ENCODE measurements around the gene HYAL3. TPM values are rescaled to one million over a fixed set of nuclear protein-coding genes. Genes with fewer than 3 reads are reported as not detected.

The HYAL3 gene
- total and polyA plus RNA-seq, 8 donors, result 0.46 to 2.1 (median 0.77) TPM

DNA sequence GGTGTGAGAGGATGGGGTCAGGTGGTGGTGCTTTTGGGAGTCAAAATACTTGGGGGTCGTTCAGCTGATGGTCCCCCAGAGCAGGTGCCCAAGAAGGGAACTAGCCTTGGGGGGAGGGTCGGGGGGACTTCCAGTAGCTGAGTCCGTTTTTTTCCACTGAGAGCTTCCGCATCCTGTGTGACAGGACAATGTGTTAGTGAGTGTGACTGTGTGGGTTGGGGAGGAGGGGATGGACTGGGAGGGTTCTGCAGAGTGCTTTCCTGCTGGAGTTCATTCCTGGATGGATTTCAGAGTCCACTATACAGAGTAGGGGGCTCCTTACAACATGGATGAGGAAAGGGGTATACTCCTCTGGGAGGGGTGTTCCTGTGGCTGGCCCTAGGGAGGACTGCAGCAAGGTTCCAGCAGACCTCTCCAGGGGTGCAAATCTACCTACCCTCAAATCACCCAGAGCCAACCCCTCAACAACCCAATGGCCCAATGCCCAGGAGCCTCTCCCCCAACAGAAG, 23.9 kb upstream of the HYAL3 start:
- TF ChIP-seq, protein P1, sequence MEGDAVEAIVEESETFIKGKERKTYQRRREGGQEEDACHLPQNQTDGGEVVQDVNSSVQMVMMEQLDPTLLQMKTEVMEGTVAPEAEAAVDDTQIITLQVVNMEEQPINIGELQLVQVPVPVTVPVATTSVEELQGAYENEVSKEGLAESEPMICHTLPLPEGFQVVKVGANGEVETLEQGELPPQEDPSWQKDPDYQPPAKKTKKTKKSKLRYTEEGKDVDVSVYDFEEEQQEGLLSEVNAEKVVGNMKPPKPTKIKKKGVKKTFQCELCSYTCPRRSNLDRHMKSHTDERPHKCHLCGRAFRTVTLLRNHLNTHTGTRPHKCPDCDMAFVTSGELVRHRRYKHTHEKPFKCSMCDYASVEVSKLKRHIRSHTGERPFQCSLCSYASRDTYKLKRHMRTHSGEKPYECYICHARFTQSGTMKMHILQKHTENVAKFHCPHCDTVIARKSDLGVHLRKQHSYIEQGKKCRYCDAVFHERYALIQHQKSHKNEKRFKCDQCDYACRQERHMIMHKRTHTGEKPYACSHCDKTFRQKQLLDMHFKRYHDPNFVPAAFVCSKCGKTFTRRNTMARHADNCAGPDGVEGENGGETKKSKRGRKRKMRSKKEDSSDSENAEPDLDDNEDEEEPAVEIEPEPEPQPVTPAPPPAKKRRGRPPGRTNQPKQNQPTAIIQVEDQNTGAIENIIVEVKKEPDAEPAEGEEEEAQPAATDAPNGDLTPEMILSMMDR (IDR thresholded peaks at IDR 0.05), result no peak
- ATAC-seq, result no peak

DNA sequence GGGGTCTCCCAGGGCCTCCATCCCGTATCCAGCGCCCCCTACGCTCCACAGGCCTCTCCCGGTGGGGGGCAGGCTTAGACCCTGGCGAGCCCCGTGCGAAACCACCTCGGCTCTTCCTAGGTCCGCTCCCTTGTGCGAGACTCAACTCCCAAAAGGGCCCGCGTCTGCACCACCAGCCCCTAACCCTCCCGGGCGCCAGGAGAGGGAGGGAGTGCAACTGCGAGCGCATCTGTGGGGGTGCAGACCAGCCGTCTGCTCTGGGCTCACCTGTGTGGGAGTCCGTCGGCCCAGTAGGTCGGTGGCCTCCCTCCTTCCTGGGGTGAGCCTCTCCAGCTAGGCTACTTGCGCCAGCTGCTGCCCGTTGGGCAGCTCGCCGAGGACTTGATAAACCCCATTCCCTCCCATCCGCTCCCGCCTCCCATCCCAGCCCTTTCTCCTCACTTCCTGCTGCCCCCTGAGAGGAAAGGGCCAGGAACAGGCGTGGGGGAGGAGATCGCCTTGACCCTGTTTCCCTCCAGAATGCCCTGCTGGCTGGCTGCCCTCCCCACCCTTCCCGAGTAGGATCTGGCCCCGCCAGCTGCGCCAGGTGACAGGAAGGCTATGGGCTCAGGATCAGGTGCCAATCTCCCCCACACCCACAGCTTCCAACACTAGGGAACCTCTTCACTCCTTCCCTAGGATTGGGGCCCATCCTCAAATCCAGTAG, 23.3 kb upstream of the HYAL3 start, which contains the start of gene HYAL2:
Gene HYAL2 (minus strand): TSS at position 360 of the 706 bp plus-strand sequence. CDS start 2,256 bp downstream, outside the sequence.
- Histone ChIP-seq H3K9me3 (no peaks in the 10 kb centered on the region), H3K27me3 (no peaks in the 10 kb centered on the region), H3K27ac (peak within 1 kb of the TSS; percentile 88 to 98 (median 96)), H3K36me3 (peaks cover 0 to 8% (median 0%) of the 10 kb centered on the region in 3 donors), H3K4me3 (peak within 1 kb of the TSS; percentile 51 to 94 (median 81)), H3K4me1 (peaks cover 13 to 29% (median 22%) of the 10 kb centered on the region in 3 donors)
- FAIRE-seq, result no peak
- intact Hi-C loops (cut with DNase I), result loop anchor here in 1 of 3 donors (10.0 kb wide), 1 partner anchor 68 kb away; no protein-coding TSS in a partner anchor
- no peak for ATAC-seq
- DNase-seq, result peak in 4 of 6 donors; percentile 50 to 79 (median 60)
- TF ChIP-seq, protein P1 (IDR thresholded peaks at IDR 0.05), result no peak
- 31 to 37% methylated on average over 28 to 31 of the region's 31 CpGs for WGBS, 2 donors

More for the DNA sequence above, 23.9 kb upstream of the HYAL3 start:
- Histone ChIP-seq H3K4me1 (peaks cover 13 to 29% (median 22%) of the 10 kb centered on the region in 3 donors), H3K27me3 (no peaks in the 10 kb centered on the region), H3K36me3 (peaks cover 0 to 8% (median 0%) of the 10 kb centered on the region in 3 donors), H3K4me3 (no peak overlapping the region), H3K27ac (peak overlapping the region in 3 of 4 donors; percentile 88 to 96 (median 95)), H3K9me3 (no peaks in the 10 kb centered on the region)
- 43 to 46% methylated on average over 4 of the region's 4 CpGs for WGBS, 2 donors
- FAIRE-seq (no peak), DNase-seq (peak in 1 of 6 donors; percentile 25)
- intact Hi-C loops (cut with DNase I), result loop anchor here in 1 of 3 donors (10.0 kb wide), 1 partner anchor 68 kb away; no protein-coding TSS in a partner anchor

DNA sequence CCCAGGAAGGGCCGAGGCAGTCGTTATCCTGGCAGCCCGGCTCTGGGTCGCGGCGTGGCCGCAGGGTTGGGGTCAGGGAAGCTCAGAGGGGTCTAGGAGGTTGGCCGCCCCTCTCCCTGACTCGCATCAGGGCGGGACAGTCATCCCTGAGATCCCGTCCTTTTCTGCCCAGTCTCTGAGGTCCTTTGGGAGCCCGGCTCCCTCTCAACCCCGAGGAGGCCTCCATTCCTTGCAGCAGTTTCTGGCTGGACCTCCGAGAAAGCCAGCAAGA, 22.8 kb upstream of the HYAL3 start:
- Histone ChIP-seq H3K4me3 (peak overlapping the region in 3 of 4 donors; percentile 4 to 94 (median 83)), H3K27ac (peak overlapping the region; percentile 88 to 98 (median 96)), H3K36me3 (peaks cover 0 to 8% (median 0%) of the 10 kb centered on the region in 3 donors), H3K9me3 (no peaks in the 10 kb centered on the region), H3K4me1 (peaks cover 9 to 25% (median 22%) of the 10 kb centered on the region in 3 donors), H3K27me3 (no peaks in the 10 kb centered on the region)
- FAIRE-seq (no peak), DNase-seq (no peak), ATAC-seq (no peak)
- intact Hi-C loops (cut with DNase I), result loop anchor here in 1 of 3 donors (10.0 kb wide), 1 partner anchor 67 kb away; no protein-coding TSS in a partner anchor
- 33 to 40% methylated on average over 14 of the region's 14 CpGs for WGBS, 2 donors
- TF ChIP-seq, protein P1 (IDR thresholded peaks at IDR 0.05), result no peak

DNA sequence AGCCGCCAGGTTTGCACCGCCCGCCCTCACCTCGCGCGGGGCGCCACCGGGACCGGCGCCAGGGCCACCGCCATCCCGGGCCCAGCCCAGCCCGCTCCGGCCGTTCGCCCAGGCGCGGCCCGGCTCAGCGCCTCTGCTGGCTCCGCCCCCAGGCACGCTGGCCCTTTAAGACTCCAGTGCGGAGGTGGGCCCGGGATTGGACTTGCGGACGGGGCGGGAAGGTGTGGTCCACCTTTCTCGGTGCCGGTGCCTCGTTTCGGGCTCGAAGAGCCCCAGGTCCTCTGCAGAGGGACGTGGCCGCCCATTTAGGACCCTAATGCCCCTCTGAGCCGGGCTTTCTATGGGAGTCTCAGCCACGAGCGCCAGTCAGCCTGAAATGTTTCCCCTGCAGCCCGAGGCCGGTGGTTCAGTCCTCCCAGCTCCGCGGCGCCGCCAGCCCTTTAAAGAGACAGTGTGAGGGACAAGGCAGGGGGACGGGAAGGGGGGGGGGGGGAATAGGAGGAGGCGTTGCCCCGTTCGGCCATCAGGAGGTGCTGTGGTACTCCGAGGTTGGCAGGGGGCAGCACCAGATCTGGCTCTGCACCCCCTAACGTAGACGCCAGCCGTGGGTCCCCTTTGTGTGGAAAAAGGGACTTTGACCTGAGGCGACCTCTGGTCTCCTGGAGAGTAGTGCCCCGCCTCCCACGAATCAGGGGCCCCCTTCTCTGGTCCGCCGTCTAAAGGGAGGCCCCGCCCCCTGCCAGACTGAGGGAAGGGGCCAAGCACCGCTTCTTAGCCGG, 22.3 kb upstream of the HYAL3 start:
- no peak for FAIRE-seq
- DNase-seq, result peak; percentile 87 to 95 (median 92)
- peak overlapping the region; percentile 51 to 94 (median 81) for H3K4me3 ChIP-seq
- peak; percentile 88 to 91 (median 89) for ATAC-seq
- TF ChIP-seq, protein P1 (IDR thresholded peaks at IDR 0.05), result peak in 3 of 4 donors; percentile 15 to 24 (median 21)
- 3% methylated on average over 37 to 59 of the region's 59 CpGs for WGBS, 2 donors
- intact Hi-C loops (cut with DNase I), result loop anchor here in 1 of 3 donors (10.0 kb wide), 1 partner anchor 67 kb away; no protein-coding TSS in a partner anchor
- H3K4me1 ChIP-seq, result peaks cover 5 to 22% (median 21%) of the 10 kb centered on the region in 3 donors
- peak overlapping the region; percentile 88 to 98 (median 96) for H3K27ac ChIP-seq
- H3K27me3 ChIP-seq, result no peaks in the 10 kb centered on the region
- H3K9me3 ChIP-seq, result no peaks in the 10 kb centered on the region
- H3K36me3 ChIP-seq, result peaks cover 0 to 8% (median 0%) of the 10 kb centered on the region in 3 donors

Measured in pancreas (tissue), 10 donors.